Muscle of leg (tissue), 11 donors: ENCODE data around the gene ELF4. TPM values are rescaled to one million over a fixed set of nuclear protein-coding genes. Genes with fewer than 3 reads are reported as not detected.

Source experiments
- DNase-seq: peaks from one replicate; pipeline ENCODE4 v3.0.0; 2013
- H3K27ac ChIP-seq: one replicate; pipeline ENCODE4 v1.5.1; 2013; ENCODE audit warnings: mild to moderate bottlenecking, low read length, control low read depth
- H3K27me3 ChIP-seq: one replicate; pipeline ENCODE4 v1.6.1; 2013; ENCODE audit warnings: low read length; ENCODE audit not compliant: control insufficient read depth, insufficient read depth
- H3K36me3 ChIP-seq: one replicate; pipeline ENCODE4 v1.6.1; 2013; ENCODE audit warnings: low read length; ENCODE audit not compliant: control insufficient read depth, insufficient read depth
- H3K4me1 ChIP-seq: one replicate; pipeline ENCODE4 v1.6.1; 2013; ENCODE audit warnings: low read length; ENCODE audit not compliant: control insufficient read depth, insufficient read depth
- H3K4me3 ChIP-seq: one replicate; pipeline ENCODE4 v1.5.1; 2013; ENCODE audit warnings: low read length, control low read depth
- H3K9me3 ChIP-seq: replicated peaks from 2 replicates; pipeline ENCODE4 v1.6.1; 2013; ENCODE audit warnings: low read depth, low read length; ENCODE audit not compliant: control insufficient read depth
- WGBS: methylation state at CpG from one replicate; pipeline ENCODE4 v1.1.5; 2013; ENCODE audit warnings: missing lambda C conversion rate; ENCODE audit not compliant: insufficient coverage; 5-methylcytosine and 5-hydroxymethylcytosine counted together
- polyA plus RNA-seq, 8 donors: library from polyadenylated mRNA; unstranded; fragments of 120-200 nt; gene quantifications; one replicate each; pipeline versions ENCODE4 v1.2.1 to v1.2.3, GENCODE V29; 2013; ENCODE audit warnings: inconsistent platforms in 1 of 8, low replicate concordance in 1 of 8; ENCODE audit not compliant: insufficient read length in 8 of 8, insufficient read depth in 1 of 8
- total RNA-seq: library from RNA; stranded (reverse); fragments of 120-200 nt; gene quantifications from one replicate; pipeline ENCODE4 v1.2.4, GENCODE V29; 2013

The ELF4 gene
- total and polyA plus RNA-seq, 9 donors, result 6.9 to 16.9 (median 10.8) TPM

DNA sequence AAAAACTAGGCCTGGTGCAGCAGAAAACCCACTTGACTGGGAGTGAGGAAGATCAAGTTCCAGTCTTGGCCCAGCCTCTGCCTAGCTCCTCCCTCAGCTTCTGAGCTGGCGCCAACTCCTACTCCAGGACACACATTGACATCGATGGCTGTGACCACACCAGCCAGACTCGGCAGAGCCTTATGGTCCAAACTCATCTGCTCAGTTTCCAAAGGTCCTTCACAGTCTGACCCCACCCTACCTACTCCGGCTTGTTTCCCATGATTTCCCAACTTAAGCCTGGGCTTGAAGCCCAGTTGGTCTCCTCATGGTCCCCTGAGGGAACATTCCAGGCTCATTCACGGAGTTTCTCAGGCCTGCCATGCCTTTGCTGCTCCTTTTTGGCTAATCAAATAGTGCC, 10.1 kb downstream of the ELF4 start:
- DNase-seq, result no peak
- Histone ChIP-seq H3K9me3 (no peaks in the 10 kb centered on the region), H3K36me3 (no peaks in the 10 kb centered on the region), H3K4me3 (no peak overlapping the region), H3K27ac (no peak overlapping the region), H3K4me1 (peaks cover 20% of the 10 kb centered on the region), H3K27me3 (peaks cover 10% of the 10 kb centered on the region)
- WGBS, result 45% methylated on average over 5 of the region's 5 CpGs

- H3K9me3 ChIP-seq, result no peaks in the 10 kb centered on the region
- H3K36me3 ChIP-seq, result no peaks in the 10 kb centered on the region
- no peak for DNase-seq
- H3K4me3 ChIP-seq, result no peak overlapping the region
- peak overlapping the region; percentile 20 for H3K27ac ChIP-seq
- 78% methylated on average over 4 of the region's 5 CpGs for WGBS
- peaks cover 12% of the 10 kb centered on the region for H3K27me3 ChIP-seq
- peaks cover 25% of the 10 kb centered on the region for H3K4me1 ChIP-seq
Measured at GRCh38 chrX:130098210-130098552, 12.1 kb downstream of the ELF4 start.

DNA sequence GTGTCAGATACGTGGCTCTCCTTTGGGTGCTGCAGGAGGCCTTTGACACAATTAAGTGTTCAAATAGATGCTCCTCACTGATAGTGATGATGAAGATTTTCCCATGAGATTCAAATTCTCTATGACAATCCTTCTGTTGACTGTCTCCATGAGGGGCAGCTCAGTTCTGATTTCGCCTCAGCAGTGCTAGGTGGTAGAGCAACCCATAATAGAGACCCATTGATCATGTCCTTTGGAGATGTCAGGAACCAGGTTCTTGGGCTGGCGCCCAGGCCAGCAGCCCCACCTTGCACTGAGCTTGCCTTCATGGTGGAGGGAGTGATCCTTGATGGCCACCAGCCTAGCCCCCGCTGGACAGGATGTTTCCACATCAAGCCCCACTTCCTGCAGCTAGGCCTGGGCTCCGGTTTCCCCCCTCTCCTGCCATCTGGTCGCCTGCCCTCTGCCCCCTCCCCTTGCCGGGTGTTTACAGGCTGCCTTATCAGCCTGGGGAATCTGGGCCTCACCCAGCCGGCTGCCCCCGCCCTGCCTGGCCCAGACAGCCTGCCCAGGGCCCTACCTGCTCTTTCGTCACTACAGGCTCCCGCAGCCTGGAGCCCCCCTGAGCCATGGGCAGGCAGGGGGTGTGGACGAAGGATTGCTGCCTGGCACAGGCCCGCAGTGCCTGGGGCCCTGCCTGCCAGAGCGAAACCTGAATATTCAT, 12.6 kb downstream of the ELF4 start:
- peaks cover 25% of the 10 kb centered on the region for H3K4me1 ChIP-seq
- H3K4me3 ChIP-seq, result no peak overlapping the region
- WGBS, result 64% methylated on average over 11 of the region's 14 CpGs
- no peaks in the 10 kb centered on the region for H3K9me3 ChIP-seq
- peaks cover 12% of the 10 kb centered on the region for H3K27me3 ChIP-seq
- DNase-seq, result no peak
- H3K36me3 ChIP-seq, result no peaks in the 10 kb centered on the region
- H3K27ac ChIP-seq, result no peak overlapping the region

DNA sequence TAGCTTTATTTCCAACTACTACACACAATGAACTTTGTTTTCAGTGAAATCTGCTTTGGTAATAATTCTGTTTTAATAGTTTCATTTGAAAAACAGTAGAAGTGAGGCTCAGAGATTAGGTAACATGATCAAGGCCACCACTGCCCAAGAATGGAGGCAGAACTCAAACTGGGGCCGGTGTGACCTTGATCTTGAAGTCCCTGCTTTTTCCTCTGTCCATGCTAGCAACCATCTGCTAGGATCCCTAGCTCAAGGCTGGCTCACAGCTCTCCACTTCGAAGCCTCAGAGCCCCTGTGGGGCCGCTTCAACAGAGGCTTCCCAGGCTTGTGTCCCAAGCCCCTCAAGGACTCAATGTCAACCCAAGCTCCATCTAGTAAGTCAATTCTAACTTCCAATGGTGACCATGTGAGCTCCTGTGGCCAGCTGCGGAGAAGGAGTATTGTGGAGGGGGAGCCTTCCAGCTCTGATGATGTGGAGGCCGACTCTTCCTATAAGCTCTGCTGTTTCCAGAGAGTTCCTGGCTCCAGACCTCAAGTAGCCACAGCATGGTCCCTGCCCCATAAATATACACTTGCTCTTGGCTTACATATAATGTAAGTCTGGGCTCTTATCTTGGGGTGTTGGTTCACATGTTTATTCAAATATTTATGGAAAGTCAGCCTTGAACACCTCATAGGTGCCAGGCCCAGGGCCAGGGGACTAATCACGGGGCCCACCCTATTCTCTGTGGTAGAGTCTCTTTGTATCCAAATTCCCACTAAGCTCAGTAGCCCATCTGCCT, 14.9 kb downstream of the ELF4 start:
- no peaks in the 10 kb centered on the region for H3K36me3 ChIP-seq
- no peak for DNase-seq
- no peak overlapping the region for H3K4me3 ChIP-seq
- H3K4me1 ChIP-seq, result peaks cover 30% of the 10 kb centered on the region
- H3K27me3 ChIP-seq, result peaks cover 14% of the 10 kb centered on the region
- 76% methylated on average over 4 of the region's 6 CpGs for WGBS
- no peaks in the 10 kb centered on the region for H3K9me3 ChIP-seq
- no peak overlapping the region for H3K27ac ChIP-seq

DNA sequence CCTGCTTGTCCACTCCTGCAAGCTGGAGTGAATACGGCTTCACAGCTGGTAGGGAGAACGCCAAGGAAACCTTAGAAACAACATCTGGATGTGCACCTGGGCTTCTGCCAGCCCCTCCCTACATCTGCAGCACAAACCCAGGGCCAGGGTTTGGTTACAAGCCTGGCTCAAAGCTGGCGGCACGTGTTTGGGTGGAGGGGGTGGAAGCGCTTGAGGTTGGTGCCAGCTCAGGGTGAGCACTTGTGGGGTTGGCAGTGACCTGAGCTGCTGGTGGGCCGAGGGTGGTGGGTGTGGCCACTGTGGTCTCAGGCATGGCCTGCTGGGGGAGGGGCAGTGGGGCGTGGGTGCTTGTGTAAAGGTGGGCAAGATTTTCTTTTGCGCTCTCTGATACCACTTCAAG, 15.6 kb downstream of the ELF4 start:
- Histone ChIP-seq H3K27me3 (peaks cover 14% of the 10 kb centered on the region), H3K4me3 (no peak overlapping the region), H3K9me3 (no peaks in the 10 kb centered on the region), H3K27ac (no peak overlapping the region), H3K36me3 (no peaks in the 10 kb centered on the region), H3K4me1 (peaks cover 22% of the 10 kb centered on the region)
- DNase-seq, result no peak
- 74% methylated on average over 5 of the region's 8 CpGs for WGBS

DNA sequence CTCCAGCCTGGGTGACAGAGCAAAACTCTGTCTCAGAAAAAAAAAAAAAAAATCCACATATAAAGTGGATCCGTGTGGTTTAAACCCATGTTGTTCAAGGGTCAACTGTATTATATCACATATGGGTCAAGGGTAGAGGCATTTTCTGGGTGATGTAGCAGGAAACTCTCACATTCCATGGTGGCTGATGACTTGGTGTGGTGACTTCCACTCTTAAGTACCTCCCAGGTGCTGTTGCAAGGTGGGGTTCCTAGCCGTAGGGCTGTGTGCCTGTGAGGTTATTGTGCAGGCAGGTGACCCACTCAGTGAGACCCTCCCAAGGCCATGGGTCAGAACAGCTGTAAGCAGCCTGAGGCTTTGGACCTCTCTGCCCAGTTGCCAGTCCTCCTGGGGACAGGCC, 17.0 kb downstream of the ELF4 start:
- Histone ChIP-seq H3K36me3 (no peaks in the 10 kb centered on the region), H3K27ac (no peak overlapping the region), H3K4me1 (peaks cover 20% of the 10 kb centered on the region), H3K9me3 (no peaks in the 10 kb centered on the region), H3K27me3 (peaks cover 14% of the 10 kb centered on the region), H3K4me3 (no peak overlapping the region)
- no CpG with 5 or more reads among the region's 2 CpGs for WGBS
- no peak for DNase-seq

GRCh38 chrX:130091980-130092522, 18.2 kb downstream of the ELF4 start:
- WGBS, result 40% methylated on average over 2 of the region's 10 CpGs
- Histone ChIP-seq H3K9me3 (no peaks in the 10 kb centered on the region), H3K27me3 (peaks cover 9% of the 10 kb centered on the region), H3K4me1 (peaks cover 12% of the 10 kb centered on the region), H3K27ac (no peak overlapping the region), H3K36me3 (no peaks in the 10 kb centered on the region), H3K4me3 (no peak overlapping the region)
- no peak for DNase-seq

- Histone ChIP-seq H3K27me3 (peaks cover 8% of the 10 kb centered on the region), H3K27ac (no peak overlapping the region), H3K9me3 (no peaks in the 10 kb centered on the region), H3K36me3 (no peaks in the 10 kb centered on the region), H3K4me3 (no peak overlapping the region), H3K4me1 (peaks cover 24% of the 10 kb centered on the region)
- WGBS, result 69% methylated on average over 1 of the region's 3 CpGs
- no peak for DNase-seq
Measured at GRCh38 chrX:130090364-130090763, 19.9 kb downstream of the ELF4 start.

- H3K27me3 ChIP-seq, result peaks cover 3% of the 10 kb centered on the region
- no peaks in the 10 kb centered on the region for H3K36me3 ChIP-seq
- no peak overlapping the region for H3K4me3 ChIP-seq
- H3K9me3 ChIP-seq, result no peaks in the 10 kb centered on the region
- WGBS, result 61% methylated on average over 6 of the region's 13 CpGs
- H3K27ac ChIP-seq, result peak overlapping the region; percentile 74
- no peak for DNase-seq
- H3K4me1 ChIP-seq, result peaks cover 35% of the 10 kb centered on the region
Measured at GRCh38 chrX:130086447-130087206, 23.7 kb downstream of the ELF4 start.
